Measurements from ENCODE around the gene GALNT2.

GRCh38 chr1:230122366-230123279, 55.6 kb downstream of the GALNT2 start:
- TF ChIP-seq EZH2phosphoT487 (IDR thresholded peaks at IDR 0.05; ENCODE audit: low read depth, severe bottlenecking, unreplicated experiment): no peak
- TF ChIP-seq, protein P1, sequence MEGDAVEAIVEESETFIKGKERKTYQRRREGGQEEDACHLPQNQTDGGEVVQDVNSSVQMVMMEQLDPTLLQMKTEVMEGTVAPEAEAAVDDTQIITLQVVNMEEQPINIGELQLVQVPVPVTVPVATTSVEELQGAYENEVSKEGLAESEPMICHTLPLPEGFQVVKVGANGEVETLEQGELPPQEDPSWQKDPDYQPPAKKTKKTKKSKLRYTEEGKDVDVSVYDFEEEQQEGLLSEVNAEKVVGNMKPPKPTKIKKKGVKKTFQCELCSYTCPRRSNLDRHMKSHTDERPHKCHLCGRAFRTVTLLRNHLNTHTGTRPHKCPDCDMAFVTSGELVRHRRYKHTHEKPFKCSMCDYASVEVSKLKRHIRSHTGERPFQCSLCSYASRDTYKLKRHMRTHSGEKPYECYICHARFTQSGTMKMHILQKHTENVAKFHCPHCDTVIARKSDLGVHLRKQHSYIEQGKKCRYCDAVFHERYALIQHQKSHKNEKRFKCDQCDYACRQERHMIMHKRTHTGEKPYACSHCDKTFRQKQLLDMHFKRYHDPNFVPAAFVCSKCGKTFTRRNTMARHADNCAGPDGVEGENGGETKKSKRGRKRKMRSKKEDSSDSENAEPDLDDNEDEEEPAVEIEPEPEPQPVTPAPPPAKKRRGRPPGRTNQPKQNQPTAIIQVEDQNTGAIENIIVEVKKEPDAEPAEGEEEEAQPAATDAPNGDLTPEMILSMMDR (IDR thresholded peaks at IDR 0.05; ENCODE audit: poor library complexity): no peak
